Vagina (tissue), 2 donors: Measurements from ENCODE around the gene CPLX4. TPM values are rescaled to one million over a fixed set of nuclear protein-coding genes. Genes with fewer than 3 reads are reported as not detected.

Experiments
- DNase-seq, 2 donors: peaks; one replicate each; pipeline ENCODE4 v3.0.0-alpha.2; 2017; ENCODE audit errors: extremely low spot score in 2 of 2
- H3K27ac ChIP-seq: fragments of 200-600 bp; sonication (generic); one replicate; pipeline ENCODE4 v1.5.1; 2019
- H3K27me3 ChIP-seq: fragments of 200-600 bp; sonication (generic); one replicate; pipeline ENCODE4 v1.5.1; 2019
- H3K36me3 ChIP-seq, 2 donors: fragments of 200-600 bp; sonication (generic); one replicate each; pipeline ENCODE4 v1.5.1; 2017 to 2019
- H3K4me1 ChIP-seq: fragments of 200-600 bp; sonication (generic); one replicate; pipeline ENCODE4 v1.5.1; 2019
- H3K4me3 ChIP-seq, 2 donors: fragments of 200-600 bp; sonication (generic); 1 replicate in 1 of 2; 2 replicates in 1 of 2; pipeline ENCODE4 v1.5.1; 2016 to 2019
- H3K9me3 ChIP-seq: fragments of 200-600 bp; sonication (generic); one replicate; pipeline ENCODE4 v1.5.1; 2019
- POLR2A ChIP-seq, 2 donors: fragments of 450-650 bp; IDR thresholded peaks; one replicate each; pipeline ENCODE4 v1.6.1; 2017; ENCODE audit warnings: antibody characterized with exemption in 2 of 2, mild to moderate bottlenecking in 2 of 2, moderate library complexity in 2 of 2
- POLR2AphosphoS5 ChIP-seq, 2 donors: sonication (generic); formaldehyde crosslinking; IDR thresholded peaks; one replicate each; pipeline ENCODE4 v1.9.0; 2017; ENCODE audit warnings: antibody characterized with exemption in 2 of 2, mild to moderate bottlenecking in 2 of 2, low read depth in 1 of 2; ENCODE audit not compliant: insufficient read depth in 1 of 2
- intact Hi-C: fragments of 100-400 bp; cut with DNase I; formaldehyde crosslinking; loops from one replicate; pipeline ENCODE4 v1.15.1; 2023
- total RNA-seq: library from RNA; depleted of rRNA; stranded (reverse); fragments of >200 nt; gene quantifications from one replicate; pipeline ENCODE4 v1.2.3, GENCODE V29; 2016
- TF ChIP-seq, protein P1 (sequence below), 3 experiments: fragments of 450-650 bp in 2 of 3; fragments of 200-600 bp in 1 of 3; sonication (generic) in 1 of 3; IDR thresholded peaks; one replicate each; pipeline ENCODE4 v1.5.1; 2017 to 2019; ENCODE audit warnings: antibody characterized with exemption in 3 of 3, mild to moderate bottlenecking in 2 of 3, moderate library complexity in 2 of 3

The CPLX4 gene
- total RNA-seq, 1 donor from 2014 or later = not detected

DNA sequence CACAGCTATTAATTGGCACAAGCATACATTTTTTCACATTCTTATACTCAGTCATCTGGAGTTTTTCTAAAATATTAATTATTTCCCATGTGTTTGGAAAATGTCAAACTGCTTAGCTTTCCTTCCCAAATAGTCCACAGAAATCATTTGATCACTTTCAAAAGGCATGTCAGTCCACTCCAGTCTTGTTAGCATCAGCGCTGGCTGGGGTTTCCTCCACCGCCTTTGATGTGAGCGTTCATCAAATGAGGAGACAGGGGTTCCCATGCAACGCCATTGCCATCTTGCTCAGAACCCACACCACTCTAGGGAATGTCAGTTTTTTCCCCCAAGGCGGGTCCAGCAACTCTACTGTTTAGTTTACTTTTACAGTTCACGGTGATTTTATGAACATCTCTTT, 32.1 kb downstream of the CPLX4 start:
- no peaks in the 10 kb centered on the region for H3K4me1 ChIP-seq
- DNase-seq = no peak
- no peaks in the 10 kb centered on the region for H3K36me3 ChIP-seq
- no peak overlapping the region for H3K4me3 ChIP-seq
- H3K9me3 ChIP-seq = no peaks in the 10 kb centered on the region
- intact Hi-C loops = no loop called here
- no peak overlapping the region for H3K27ac ChIP-seq
- TF ChIP-seq POLR2A (IDR thresholded peaks at IDR 0.05) (no peak), POLR2AphosphoS5 (IDR thresholded peaks at IDR 0.05; ENCODE audit: insufficient read depth in 1 of 2, low read depth in 1 of 2) (no peak)
- TF ChIP-seq, protein P1, sequence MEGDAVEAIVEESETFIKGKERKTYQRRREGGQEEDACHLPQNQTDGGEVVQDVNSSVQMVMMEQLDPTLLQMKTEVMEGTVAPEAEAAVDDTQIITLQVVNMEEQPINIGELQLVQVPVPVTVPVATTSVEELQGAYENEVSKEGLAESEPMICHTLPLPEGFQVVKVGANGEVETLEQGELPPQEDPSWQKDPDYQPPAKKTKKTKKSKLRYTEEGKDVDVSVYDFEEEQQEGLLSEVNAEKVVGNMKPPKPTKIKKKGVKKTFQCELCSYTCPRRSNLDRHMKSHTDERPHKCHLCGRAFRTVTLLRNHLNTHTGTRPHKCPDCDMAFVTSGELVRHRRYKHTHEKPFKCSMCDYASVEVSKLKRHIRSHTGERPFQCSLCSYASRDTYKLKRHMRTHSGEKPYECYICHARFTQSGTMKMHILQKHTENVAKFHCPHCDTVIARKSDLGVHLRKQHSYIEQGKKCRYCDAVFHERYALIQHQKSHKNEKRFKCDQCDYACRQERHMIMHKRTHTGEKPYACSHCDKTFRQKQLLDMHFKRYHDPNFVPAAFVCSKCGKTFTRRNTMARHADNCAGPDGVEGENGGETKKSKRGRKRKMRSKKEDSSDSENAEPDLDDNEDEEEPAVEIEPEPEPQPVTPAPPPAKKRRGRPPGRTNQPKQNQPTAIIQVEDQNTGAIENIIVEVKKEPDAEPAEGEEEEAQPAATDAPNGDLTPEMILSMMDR (IDR thresholded peaks at IDR 0.05) = no peak
- no peaks in the 10 kb centered on the region for H3K27me3 ChIP-seq

DNA sequence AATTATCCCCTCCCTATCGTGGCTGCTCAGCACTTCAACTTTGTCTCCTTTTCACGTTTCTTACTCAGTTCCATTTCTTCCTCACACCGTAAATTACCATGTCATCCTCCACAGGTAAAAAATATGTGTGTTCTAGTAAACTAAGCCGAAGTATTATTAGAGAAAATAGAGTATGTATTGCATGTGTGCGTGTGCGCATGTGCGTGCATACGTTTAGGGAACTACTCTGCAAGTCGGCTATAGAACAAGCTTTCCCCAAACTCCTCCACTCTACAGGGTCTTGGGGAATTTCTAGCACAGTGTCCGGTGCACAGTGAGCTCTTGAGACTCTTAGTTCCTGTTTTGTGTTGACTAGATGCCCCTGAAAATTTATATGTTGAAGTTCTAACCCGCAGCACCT, 36.1 kb downstream of the CPLX4 start:
- Histone ChIP-seq H3K36me3 (no peaks in the 10 kb centered on the region), H3K4me3 (no peak overlapping the region), H3K27me3 (no peaks in the 10 kb centered on the region), H3K27ac (no peak overlapping the region), H3K9me3 (no peaks in the 10 kb centered on the region), H3K4me1 (no peaks in the 10 kb centered on the region)
- TF ChIP-seq POLR2AphosphoS5 (IDR thresholded peaks at IDR 0.05; ENCODE audit: insufficient read depth in 1 of 2, low read depth in 1 of 2) = no peak
- no peak for TF ChIP-seq POLR2A (IDR thresholded peaks at IDR 0.05)
- TF ChIP-seq, protein P1 (IDR thresholded peaks at IDR 0.05) = no peak
- intact Hi-C loops = no loop called here
- no peak for DNase-seq

DNA sequence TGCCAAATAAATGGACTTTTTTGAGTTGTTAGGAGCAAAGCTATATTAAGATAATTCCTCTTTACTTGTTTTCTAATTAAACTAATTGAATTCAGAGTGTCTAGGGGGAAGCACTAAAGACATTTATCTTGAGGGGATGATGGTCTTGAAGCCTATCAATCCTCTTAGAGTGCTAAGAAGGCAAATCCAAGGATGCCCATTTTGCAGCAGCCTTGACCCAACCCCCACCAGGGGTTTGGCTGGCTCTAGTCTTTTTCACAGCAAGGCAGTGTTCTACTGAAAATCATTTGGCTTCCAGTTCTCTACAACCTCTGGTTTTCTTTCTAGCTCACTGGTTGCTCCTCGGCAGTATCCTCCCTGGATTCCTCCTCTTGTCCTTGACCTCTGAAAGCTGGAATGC, 38.7 kb downstream of the CPLX4 start:
- H3K4me1 ChIP-seq = no peaks in the 10 kb centered on the region
- H3K9me3 ChIP-seq = no peaks in the 10 kb centered on the region
- H3K4me3 ChIP-seq = no peak overlapping the region
- H3K36me3 ChIP-seq = no peaks in the 10 kb centered on the region
- H3K27ac ChIP-seq = no peak overlapping the region
- H3K27me3 ChIP-seq = no peaks in the 10 kb centered on the region
- TF ChIP-seq POLR2A (IDR thresholded peaks at IDR 0.05) (no peak), POLR2AphosphoS5 (IDR thresholded peaks at IDR 0.05; ENCODE audit: insufficient read depth in 1 of 2, low read depth in 1 of 2) (no peak)
- TF ChIP-seq, protein P1 (IDR thresholded peaks at IDR 0.05) = no peak
- intact Hi-C loops = no loop called here
- no peak for DNase-seq

DNA sequence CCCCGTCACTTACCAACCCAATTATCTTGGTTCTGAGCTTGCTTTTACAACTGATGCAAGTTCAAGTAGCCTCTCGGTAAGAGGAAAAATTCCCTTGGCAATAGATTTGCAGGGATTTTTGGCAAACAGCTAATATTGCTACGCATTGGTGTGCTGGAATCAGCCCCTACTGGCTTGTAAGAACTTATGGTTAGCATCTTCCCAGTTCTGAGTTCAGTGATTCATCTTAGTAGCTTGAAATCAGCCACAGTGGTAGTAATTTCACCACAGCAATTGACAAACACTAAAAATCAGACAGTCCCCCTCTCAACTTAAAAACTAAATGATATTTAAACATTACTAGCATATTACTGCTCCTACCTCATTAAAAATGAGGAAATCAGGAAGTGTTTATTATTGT, 39.3 kb downstream of the CPLX4 start:
- H3K27ac ChIP-seq = no peak overlapping the region
- no peak for DNase-seq
- intact Hi-C loops = no loop called here
- H3K27me3 ChIP-seq = no peaks in the 10 kb centered on the region
- peaks cover 2% of the 10 kb centered on the region for H3K4me1 ChIP-seq
- H3K4me3 ChIP-seq = no peak overlapping the region
- TF ChIP-seq POLR2A (IDR thresholded peaks at IDR 0.05) = no peak
- no peak for TF ChIP-seq POLR2AphosphoS5 (IDR thresholded peaks at IDR 0.05; ENCODE audit: insufficient read depth in 1 of 2, low read depth in 1 of 2)
- TF ChIP-seq, protein P1 (IDR thresholded peaks at IDR 0.05) = no peak
- H3K36me3 ChIP-seq = no peaks in the 10 kb centered on the region
- H3K9me3 ChIP-seq = no peaks in the 10 kb centered on the region

DNA sequence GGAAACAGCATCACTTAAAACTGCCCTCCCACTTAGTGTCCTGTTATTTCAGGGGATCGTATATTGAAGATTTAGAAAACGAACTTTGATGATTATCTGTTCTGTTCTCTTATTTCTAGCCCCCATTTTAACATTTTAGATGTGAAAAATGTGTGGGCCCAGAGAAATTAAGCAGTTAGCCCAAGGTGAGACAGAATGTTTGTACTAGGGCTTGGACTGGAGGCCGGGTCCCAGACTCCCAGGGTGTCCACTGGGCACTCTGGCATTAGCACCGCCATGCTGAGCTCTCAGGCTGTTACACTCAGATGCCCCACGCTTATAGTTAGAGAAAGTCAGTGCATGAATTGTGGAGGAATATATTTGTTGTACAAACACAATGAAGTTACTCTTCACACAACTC, 39.7 kb downstream of the CPLX4 start:
- peaks cover 6% of the 10 kb centered on the region for H3K4me1 ChIP-seq
- H3K27ac ChIP-seq = no peak overlapping the region
- peaks cover under 1% of the 10 kb centered on the region for H3K27me3 ChIP-seq
- no peaks in the 10 kb centered on the region for H3K36me3 ChIP-seq
- H3K9me3 ChIP-seq = no peaks in the 10 kb centered on the region
- TF ChIP-seq POLR2AphosphoS5 (IDR thresholded peaks at IDR 0.05; ENCODE audit: insufficient read depth in 1 of 2, low read depth in 1 of 2) = no peak
- no peak for DNase-seq
- no peak overlapping the region for H3K4me3 ChIP-seq
- intact Hi-C loops = no loop called here

DNA sequence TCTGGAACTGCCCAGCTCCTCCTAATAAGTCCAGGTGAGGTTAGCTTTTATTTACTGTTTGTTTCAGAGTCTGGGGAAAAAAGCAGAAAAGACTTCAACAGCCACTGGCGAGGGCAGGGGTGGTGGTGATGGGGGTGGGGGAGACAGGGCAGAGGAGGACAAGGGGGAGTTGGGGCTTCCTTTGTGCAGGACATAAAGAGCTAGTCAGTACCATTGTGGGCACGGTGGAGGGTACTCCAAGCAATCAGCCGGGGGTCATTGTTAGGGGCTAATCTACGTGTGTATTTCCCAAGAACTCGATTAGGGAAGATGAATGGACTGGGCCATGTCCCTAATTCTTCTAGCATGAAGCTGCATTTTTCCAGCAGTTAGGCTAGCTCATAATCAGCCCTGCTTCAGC, 42.4 kb downstream of the CPLX4 start:
- DNase-seq = no peak
- TF ChIP-seq POLR2AphosphoS5 (IDR thresholded peaks at IDR 0.05; ENCODE audit: insufficient read depth in 1 of 2, low read depth in 1 of 2) (no peak), POLR2A (IDR thresholded peaks at IDR 0.05) (no peak)
- TF ChIP-seq, protein P1 (IDR thresholded peaks at IDR 0.05) = no peak
- intact Hi-C loops = no loop called here
- no peak overlapping the region for H3K27ac ChIP-seq
- peaks cover 26% of the 10 kb centered on the region for H3K4me1 ChIP-seq
- H3K9me3 ChIP-seq = no peaks in the 10 kb centered on the region
- peaks cover 16% of the 10 kb centered on the region for H3K27me3 ChIP-seq
- H3K4me3 ChIP-seq = no peak overlapping the region
- no peaks in the 10 kb centered on the region for H3K36me3 ChIP-seq
